Thoracic aorta (tissue), 2 donors: ENCODE results near the gene PROK2. TPM values are rescaled to one million over a fixed set of nuclear protein-coding genes. Genes with fewer than 3 reads are reported as not detected.
A peak's percentile ranks its signal among the peaks of the same experiment; 100 is the strongest.

Source experiments
- ATAC-seq: fragments of 150-250 bp; one replicate; pipeline ENCODE4 v1.8.0; 2017; ENCODE audit warnings: low read depth; ENCODE audit not compliant: insufficient number of reproducible peaks, low FRiP score
- DNase-seq: peaks from one replicate; pipeline ENCODE4 v3.0.0-alpha.2; 2020; ENCODE audit warnings: low spot score
- H3K27ac ChIP-seq, 2 donors: fragments of 200-600 bp; sonication (generic); 1 replicate in 1 of 2; 2 replicates in 1 of 2; pipeline ENCODE4 v1.5.1; 2016; ENCODE audit warnings: mild to moderate bottlenecking in 2 of 2, moderate library complexity in 2 of 2
- H3K27me3 ChIP-seq: fragments of 200-600 bp; sonication (generic); replicated peaks from 2 replicates; pipeline ENCODE4 v1.6.0; 2016; ENCODE audit warnings: mild to moderate bottlenecking; ENCODE audit not compliant: insufficient read depth
- H3K36me3 ChIP-seq: fragments of 200-600 bp; sonication (generic); one replicate; pipeline ENCODE4 v1.5.1; 2016
- H3K4me1 ChIP-seq, 2 donors: fragments of 200-600 bp; sonication (generic); 1 replicate in 1 of 2; 2 replicates in 1 of 2; pipeline versions ENCODE4 v1.5.1 to v1.6.0; 2016; ENCODE audit warnings: low read depth in 2 of 2, mild to moderate bottlenecking in 1 of 2; ENCODE audit not compliant: control insufficient read depth in 1 of 2
- H3K4me3 ChIP-seq: fragments of 200-600 bp; sonication (generic); 2 replicates; pipeline ENCODE4 v1.5.1; 2016; ENCODE audit warnings: mild to moderate bottlenecking
- H3K9me3 ChIP-seq: fragments of 200-600 bp; sonication (generic); 2 replicates; pipeline ENCODE4 v1.5.1; 2016
- total RNA-seq, 2 donors: library from RNA; depleted of rRNA; stranded (reverse); fragments of >200 nt; gene quantifications; one replicate each; pipeline versions ENCODE4 v1.1.0 to v1.2.3, GENCODE V29; 2016
- TF ChIP-seq, protein P1 (sequence below): fragments of 200-600 bp; sonication (generic); IDR thresholded peaks from one replicate; pipeline ENCODE4 v1.5.1; 2019; ENCODE audit warnings: antibody characterized with exemption

PROK2 gene, protein sequence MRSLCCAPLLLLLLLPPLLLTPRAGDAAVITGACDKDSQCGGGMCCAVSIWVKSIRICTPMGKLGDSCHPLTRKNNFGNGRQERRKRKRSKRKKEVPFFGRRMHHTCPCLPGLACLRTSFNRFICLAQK
- under 1 TPM in 1 of 2 donors, not detected in 1; 0.71 TPM for total RNA-seq

DNA sequence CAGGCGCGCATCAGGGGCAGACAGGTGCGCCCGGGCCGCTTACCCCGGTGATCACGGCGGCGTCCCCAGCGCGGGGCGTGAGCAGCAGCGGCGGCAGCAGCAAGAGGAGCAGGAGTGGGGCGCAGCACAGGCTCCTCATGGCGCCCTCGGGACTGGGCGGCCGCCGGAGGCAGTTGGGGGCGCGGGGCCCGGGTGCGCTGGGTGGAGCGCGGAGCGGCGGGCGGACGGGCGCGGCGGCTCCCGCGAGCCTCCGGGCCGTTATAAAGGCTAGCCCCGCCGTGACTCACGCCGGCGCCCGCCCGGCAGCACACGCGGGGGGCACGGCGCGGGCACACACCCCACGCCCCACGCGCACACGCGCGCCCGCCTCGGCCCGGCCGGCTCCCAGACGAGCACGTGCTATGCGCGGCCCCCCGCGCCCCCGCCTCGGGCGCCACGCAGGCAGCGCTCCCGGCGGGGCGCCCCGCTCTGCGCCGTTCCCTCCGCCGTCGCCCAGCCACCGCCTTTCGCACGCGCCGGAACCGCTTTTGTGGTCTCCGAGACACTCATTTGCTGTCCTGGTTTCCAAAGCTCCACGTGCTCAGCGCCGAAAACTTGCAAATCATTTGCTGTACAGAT is at the start of gene PROK2:
TSS of gene PROK2 (minus strand) at position 235 of the 618 bp plus-strand sequence. CDS start at position 139, 96 bp downstream.
- TF ChIP-seq, protein P1, sequence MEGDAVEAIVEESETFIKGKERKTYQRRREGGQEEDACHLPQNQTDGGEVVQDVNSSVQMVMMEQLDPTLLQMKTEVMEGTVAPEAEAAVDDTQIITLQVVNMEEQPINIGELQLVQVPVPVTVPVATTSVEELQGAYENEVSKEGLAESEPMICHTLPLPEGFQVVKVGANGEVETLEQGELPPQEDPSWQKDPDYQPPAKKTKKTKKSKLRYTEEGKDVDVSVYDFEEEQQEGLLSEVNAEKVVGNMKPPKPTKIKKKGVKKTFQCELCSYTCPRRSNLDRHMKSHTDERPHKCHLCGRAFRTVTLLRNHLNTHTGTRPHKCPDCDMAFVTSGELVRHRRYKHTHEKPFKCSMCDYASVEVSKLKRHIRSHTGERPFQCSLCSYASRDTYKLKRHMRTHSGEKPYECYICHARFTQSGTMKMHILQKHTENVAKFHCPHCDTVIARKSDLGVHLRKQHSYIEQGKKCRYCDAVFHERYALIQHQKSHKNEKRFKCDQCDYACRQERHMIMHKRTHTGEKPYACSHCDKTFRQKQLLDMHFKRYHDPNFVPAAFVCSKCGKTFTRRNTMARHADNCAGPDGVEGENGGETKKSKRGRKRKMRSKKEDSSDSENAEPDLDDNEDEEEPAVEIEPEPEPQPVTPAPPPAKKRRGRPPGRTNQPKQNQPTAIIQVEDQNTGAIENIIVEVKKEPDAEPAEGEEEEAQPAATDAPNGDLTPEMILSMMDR: no peak
- DNase-seq: no peak

DNA sequence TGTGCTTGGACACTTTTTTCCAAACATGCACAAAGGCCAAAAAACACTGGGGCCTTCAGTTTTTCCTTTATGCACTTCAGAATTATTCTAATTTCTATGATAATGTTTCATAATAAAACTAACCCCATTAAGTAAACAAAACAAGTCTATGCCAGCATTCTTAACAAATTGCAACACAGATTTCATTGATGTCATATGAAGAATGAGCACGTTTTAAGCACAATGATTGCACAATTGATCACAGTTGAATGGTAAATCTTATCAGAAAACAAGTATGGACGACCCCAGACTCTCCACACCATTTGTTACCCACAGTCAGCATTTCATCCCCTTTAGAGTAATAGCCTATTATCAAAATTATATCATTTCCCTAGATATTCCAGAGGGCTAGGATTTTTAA is 46.7 kb upstream of the PROK2 start:
- ATAC-seq (no peak), DNase-seq (no peak)
- no peak overlapping the region for H3K27ac ChIP-seq
- no peaks in the 10 kb centered on the region for H3K27me3 ChIP-seq
- H3K9me3 ChIP-seq: no peaks in the 10 kb centered on the region
- TF ChIP-seq, protein P1: no peak
- no peak overlapping the region for H3K4me3 ChIP-seq
- no peaks in the 10 kb centered on the region for H3K36me3 ChIP-seq
- no peaks in the 10 kb centered on the region for H3K4me1 ChIP-seq

More for the DNA sequence above, at the start of gene PROK2:
- Histone ChIP-seq H3K27ac (peak within 1 kb of the TSS in 1 of 2 donors; percentile 14), H3K4me1 (peaks cover 7 to 21% of the 10 kb centered on the region in 2 donors), H3K4me3 (peak within 1 kb of the TSS; percentile 67), H3K9me3 (no peaks in the 10 kb centered on the region), H3K36me3 (no peaks in the 10 kb centered on the region), H3K27me3 (peaks cover 37% of the 10 kb centered on the region)
- no peak for ATAC-seq

DNA sequence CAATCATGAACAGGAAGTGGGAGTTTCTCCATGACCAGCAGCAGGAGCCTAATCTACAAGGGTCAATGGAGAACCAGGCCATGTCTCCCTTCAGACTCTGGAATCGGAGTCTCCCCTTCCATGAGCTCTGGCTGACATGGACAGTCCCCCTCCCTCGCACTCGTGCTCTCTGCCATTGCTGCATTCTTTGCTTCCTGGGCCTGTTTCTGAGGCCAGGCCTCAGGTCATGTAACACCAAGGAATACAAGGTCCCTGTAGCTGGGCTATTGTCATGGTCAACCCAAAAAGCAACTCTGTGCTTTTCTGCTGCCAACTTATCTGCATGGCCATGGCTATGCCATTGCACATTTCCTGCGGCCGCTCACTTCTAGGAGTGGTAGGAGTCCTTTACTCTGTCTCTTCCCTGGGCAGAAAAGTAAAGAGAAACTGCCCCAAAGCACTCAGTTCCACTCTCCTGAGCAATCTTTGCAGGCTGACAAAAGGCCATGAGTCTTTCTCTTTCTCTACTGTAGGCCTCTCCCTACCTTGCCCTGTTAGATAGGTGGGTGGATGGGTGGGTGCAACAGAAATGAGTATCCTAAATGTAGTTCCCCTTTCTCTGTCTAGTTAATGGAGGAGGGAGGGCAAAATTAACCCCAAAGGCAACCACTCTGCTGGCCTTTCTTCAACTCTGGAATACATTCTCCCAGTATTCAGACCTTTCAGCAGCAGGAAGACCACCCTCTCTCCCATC is 40.8 kb upstream of the PROK2 start:
- ATAC-seq: no peak
- TF ChIP-seq, protein P1: no peak
- DNase-seq: no peak

GRCh38 chr3:71821116-71821515 is 36.2 kb upstream of the PROK2 start:
- H3K36me3 ChIP-seq: no peaks in the 10 kb centered on the region
- ATAC-seq (no peak), DNase-seq (no peak)
- H3K27ac ChIP-seq: no peak overlapping the region
- no peak overlapping the region for H3K4me3 ChIP-seq
- TF ChIP-seq, protein P1: no peak
- H3K27me3 ChIP-seq: no peaks in the 10 kb centered on the region
- H3K4me1 ChIP-seq: no peaks in the 10 kb centered on the region
- no peaks in the 10 kb centered on the region for H3K9me3 ChIP-seq

More for the DNA sequence above, 40.8 kb upstream of the PROK2 start:
- no peaks in the 10 kb centered on the region for H3K9me3 ChIP-seq
- H3K4me3 ChIP-seq: no peak overlapping the region
- no peak overlapping the region for H3K27ac ChIP-seq
- no peaks in the 10 kb centered on the region for H3K36me3 ChIP-seq
- no peaks in the 10 kb centered on the region for H3K4me1 ChIP-seq
- no peaks in the 10 kb centered on the region for H3K27me3 ChIP-seq

DNA sequence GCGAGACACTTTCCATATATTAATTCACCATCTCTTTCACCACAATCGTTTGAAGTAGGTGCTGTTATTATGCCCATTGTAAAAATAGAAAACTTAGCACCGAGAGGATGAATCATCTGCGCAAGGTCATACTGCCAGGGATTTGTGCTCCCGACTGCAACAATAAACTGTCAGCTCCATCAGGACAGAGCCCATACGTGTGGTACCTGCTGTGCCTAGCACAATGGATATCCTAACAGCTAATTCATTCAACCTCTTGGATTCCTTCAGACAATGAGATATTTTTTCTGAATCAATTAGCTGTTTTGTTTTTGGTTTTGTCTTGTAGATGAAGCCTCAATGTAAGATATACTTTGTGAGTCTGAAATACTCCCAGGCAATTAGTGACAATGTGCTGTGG is 32.3 kb upstream of the PROK2 start:
- H3K4me1 ChIP-seq: no peaks in the 10 kb centered on the region
- H3K27me3 ChIP-seq: no peaks in the 10 kb centered on the region
- TF ChIP-seq, protein P1: no peak
- H3K4me3 ChIP-seq: no peak overlapping the region
- no peak for ATAC-seq
- H3K36me3 ChIP-seq: no peaks in the 10 kb centered on the region
- H3K9me3 ChIP-seq: no peaks in the 10 kb centered on the region
- DNase-seq: no peak
- H3K27ac ChIP-seq: no peak overlapping the region
